K562 (cell line): ENCODE data around the gene TMEM163.

Experiments used
- NR1H2 ChIP-seq: sonication (generic); formaldehyde crosslinking; IDR thresholded peaks from 2 replicates; pipeline ENCODE4 v1.4.0; 2020; ENCODE audit warnings: mild to moderate bottlenecking, missing genetic modification reagents
- TBP ChIP-seq: optimal IDR thresholded peaks from 2 replicates; pipeline ENCODE3; 2011; ENCODE audit warnings: low read depth, low read length, improper control_type of control experiment

DNA sequence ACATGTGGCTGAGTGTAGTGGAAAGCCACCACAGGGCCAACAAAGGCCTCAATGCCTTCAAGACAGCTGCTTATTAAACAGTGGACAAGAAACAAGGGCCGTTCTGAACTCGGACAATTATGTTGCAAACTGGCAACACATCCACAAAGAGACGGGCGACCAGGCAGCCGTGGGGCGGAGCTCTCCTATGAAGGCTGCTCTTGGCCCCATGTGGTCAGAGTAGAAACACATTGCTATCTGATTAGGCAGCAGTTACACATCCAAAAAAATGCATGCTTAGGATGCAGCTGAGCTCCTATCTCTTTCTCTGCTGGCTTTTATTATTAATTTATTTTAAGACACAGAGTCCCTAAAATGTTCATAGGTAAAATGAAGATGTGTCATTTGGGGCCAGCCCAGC is 163.4 kb downstream of the TMEM163 start:
- TF ChIP-seq NR1H2 (no peak), TBP (no peak)
